ENCODE data around the gene SPATA46.

The SPATA46 gene

GRCh38 chr1:162400790-162401355, 24.2 kb upstream of the SPATA46 start:
- no peak overlapping the region for H3K27ac Mint-ChIP-seq
- no peak overlapping the region for H3K4me3 Mint-ChIP-seq
- no peaks in the 10 kb centered on the region for H3K4me1 Mint-ChIP-seq (ENCODE audit: low read depth)
- no peaks in the 10 kb centered on the region for H3K36me3 Mint-ChIP-seq (ENCODE audit: low read depth)
- H3K27me3 Mint-ChIP-seq = peaks cover 28% of the 10 kb centered on the region
- intact Hi-C loops (cut with micrococcal nuclease) = no loop called here
- no peaks in the 10 kb centered on the region for H3K9me3 Mint-ChIP-seq

- no peaks in the 10 kb centered on the region for H3K4me1 Mint-ChIP-seq (ENCODE audit: low read depth)
Measured at GRCh38 chr1:162398999-162399580, 22.4 kb upstream of the SPATA46 start.

GRCh38 chr1:162397943-162398560, 21.4 kb upstream of the SPATA46 start:
- H3K9me3 Mint-ChIP-seq = no peaks in the 10 kb centered on the region
- H3K36me3 Mint-ChIP-seq (ENCODE audit: low read depth) = no peaks in the 10 kb centered on the region
- intact Hi-C loops (cut with micrococcal nuclease) = no loop called here
- H3K4me1 Mint-ChIP-seq (ENCODE audit: low read depth) = no peaks in the 10 kb centered on the region
- H3K27me3 Mint-ChIP-seq = peaks cover 31% of the 10 kb centered on the region
- H3K4me3 Mint-ChIP-seq = no peak overlapping the region
- no peak overlapping the region for H3K27ac Mint-ChIP-seq

More at GRCh38 chr1:162398999-162399580, 22.4 kb upstream of the SPATA46 start:
- intact Hi-C loops (cut with micrococcal nuclease) = no loop called here
- Mint-ChIP-seq H3K27ac (no peak overlapping the region), H3K4me3 (no peak overlapping the region), H3K27me3 (peaks cover 31% of the 10 kb centered on the region), H3K9me3 (no peaks in the 10 kb centered on the region), H3K36me3 (ENCODE audit: low read depth) (no peaks in the 10 kb centered on the region)

- Mint-ChIP-seq H3K36me3 (ENCODE audit: low read depth) (no peaks in the 10 kb centered on the region), H3K27ac (no peak overlapping the region), H3K4me3 (no peak overlapping the region), H3K9me3 (no peaks in the 10 kb centered on the region), H3K4me1 (ENCODE audit: low read depth) (peaks cover 2% of the 10 kb centered on the region), H3K27me3 (peaks cover 31% of the 10 kb centered on the region)
- intact Hi-C loops (cut with micrococcal nuclease) = no loop called here
Measured at GRCh38 chr1:162397039-162397448, 20.4 kb upstream of the SPATA46 start.

GRCh38 chr1:162396201-162396906, 19.7 kb upstream of the SPATA46 start:
- intact Hi-C loops (cut with micrococcal nuclease) = no loop called here
- H3K4me3 Mint-ChIP-seq = no peak overlapping the region
- H3K9me3 Mint-ChIP-seq = no peaks in the 10 kb centered on the region
- peaks cover 9% of the 10 kb centered on the region for H3K4me1 Mint-ChIP-seq (ENCODE audit: low read depth)
- H3K36me3 Mint-ChIP-seq (ENCODE audit: low read depth) = no peaks in the 10 kb centered on the region
- peaks cover 31% of the 10 kb centered on the region for H3K27me3 Mint-ChIP-seq
- H3K27ac Mint-ChIP-seq = no peak overlapping the region

- Mint-ChIP-seq H3K9me3 (no peaks in the 10 kb centered on the region), H3K4me3 (no peak overlapping the region), H3K36me3 (ENCODE audit: low read depth) (no peaks in the 10 kb centered on the region), H3K27me3 (peaks cover 9% of the 10 kb centered on the region), H3K4me1 (ENCODE audit: low read depth) (peaks cover 23% of the 10 kb centered on the region), H3K27ac (no peak overlapping the region)
- intact Hi-C loops (cut with micrococcal nuclease) = loop anchor here (1.0 kb wide), 1 partner anchor 336 kb away; no protein-coding TSS in a partner anchor
Measured at GRCh38 chr1:162391790-162392563, 15.3 kb upstream of the SPATA46 start.

GRCh38 chr1:162390396-162391185, 13.9 kb upstream of the SPATA46 start:
- no peak overlapping the region for H3K27ac Mint-ChIP-seq

GRCh38 chr1:162389971-162390370, 13.3 kb upstream of the SPATA46 start:
- H3K9me3 Mint-ChIP-seq = no peaks in the 10 kb centered on the region
- H3K27me3 Mint-ChIP-seq = peaks cover 2% of the 10 kb centered on the region
- H3K27ac Mint-ChIP-seq = no peak overlapping the region
- no peak overlapping the region for H3K4me3 Mint-ChIP-seq
- H3K36me3 Mint-ChIP-seq (ENCODE audit: low read depth) = no peaks in the 10 kb centered on the region
- intact Hi-C loops (cut with micrococcal nuclease) = no loop called here
- H3K4me1 Mint-ChIP-seq (ENCODE audit: low read depth) = peaks cover 32% of the 10 kb centered on the region

More at GRCh38 chr1:162390396-162391185, 13.9 kb upstream of the SPATA46 start:
- peaks cover 2% of the 10 kb centered on the region for H3K27me3 Mint-ChIP-seq
- H3K36me3 Mint-ChIP-seq (ENCODE audit: low read depth) = no peaks in the 10 kb centered on the region
- peaks cover 32% of the 10 kb centered on the region for H3K4me1 Mint-ChIP-seq (ENCODE audit: low read depth)
- intact Hi-C loops (cut with micrococcal nuclease) = no loop called here
- no peaks in the 10 kb centered on the region for H3K9me3 Mint-ChIP-seq
- H3K4me3 Mint-ChIP-seq = no peak overlapping the region

- H3K27ac Mint-ChIP-seq = no peak overlapping the region
- H3K4me3 Mint-ChIP-seq = no peak overlapping the region
- no peaks in the 10 kb centered on the region for H3K36me3 Mint-ChIP-seq (ENCODE audit: low read depth)
Measured at GRCh38 chr1:162389021-162389818, 12.6 kb upstream of the SPATA46 start.

GRCh38 chr1:162388615-162389014, 12.0 kb upstream of the SPATA46 start:
- H3K36me3 Mint-ChIP-seq (ENCODE audit: low read depth) = no peaks in the 10 kb centered on the region
- H3K4me1 Mint-ChIP-seq (ENCODE audit: low read depth) = peaks cover 32% of the 10 kb centered on the region
- H3K27ac Mint-ChIP-seq = no peak overlapping the region
- no peaks in the 10 kb centered on the region for H3K27me3 Mint-ChIP-seq
- no peak overlapping the region for H3K4me3 Mint-ChIP-seq
- intact Hi-C loops (cut with micrococcal nuclease) = no loop called here
- H3K9me3 Mint-ChIP-seq = no peaks in the 10 kb centered on the region

More at GRCh38 chr1:162389021-162389818, 12.6 kb upstream of the SPATA46 start:
- Mint-ChIP-seq H3K9me3 (no peaks in the 10 kb centered on the region), H3K27me3 (no peaks in the 10 kb centered on the region), H3K4me1 (ENCODE audit: low read depth) (peaks cover 32% of the 10 kb centered on the region)
- intact Hi-C loops (cut with micrococcal nuclease) = no loop called here

- Mint-ChIP-seq H3K36me3 (ENCODE audit: low read depth) (no peaks in the 10 kb centered on the region), H3K27ac (no peak overlapping the region), H3K9me3 (no peaks in the 10 kb centered on the region), H3K4me1 (ENCODE audit: low read depth) (peaks cover 32% of the 10 kb centered on the region), H3K27me3 (no peaks in the 10 kb centered on the region), H3K4me3 (no peak overlapping the region)
- intact Hi-C loops (cut with micrococcal nuclease) = no loop called here
Measured at GRCh38 chr1:162388083-162388594, 11.5 kb upstream of the SPATA46 start.

GRCh38 chr1:162387226-162388082, 10.8 kb upstream of the SPATA46 start:
- intact Hi-C loops (cut with micrococcal nuclease) = no loop called here
- Mint-ChIP-seq H3K4me1 (ENCODE audit: low read depth) (peaks cover 32% of the 10 kb centered on the region), H3K9me3 (no peaks in the 10 kb centered on the region), H3K4me3 (no peak overlapping the region), H3K27ac (no peak overlapping the region), H3K36me3 (ENCODE audit: low read depth) (no peaks in the 10 kb centered on the region), H3K27me3 (no peaks in the 10 kb centered on the region)

All from dendritic cell treated with granulocyte-macrophage colony-stimulating factor and Interleukin-4, amounts not matched to agents 40 ng/mL and 50 ng/mL, for 4 days (primary cell).